ENCODE measurements around the gene TMEM169.
"Not testable (repeated sequence)": the region's sequence is repeated elsewhere in the genome, so short reads cannot be mapped to it uniquely, and the experiment has no call there.

The TMEM169 gene

GRCh38 chr2:216071111-216071851, 10.4 kb upstream of the TMEM169 start:
- DNase-seq (ENCODE audit: low read depth, low spot score) = no peak

DNA sequence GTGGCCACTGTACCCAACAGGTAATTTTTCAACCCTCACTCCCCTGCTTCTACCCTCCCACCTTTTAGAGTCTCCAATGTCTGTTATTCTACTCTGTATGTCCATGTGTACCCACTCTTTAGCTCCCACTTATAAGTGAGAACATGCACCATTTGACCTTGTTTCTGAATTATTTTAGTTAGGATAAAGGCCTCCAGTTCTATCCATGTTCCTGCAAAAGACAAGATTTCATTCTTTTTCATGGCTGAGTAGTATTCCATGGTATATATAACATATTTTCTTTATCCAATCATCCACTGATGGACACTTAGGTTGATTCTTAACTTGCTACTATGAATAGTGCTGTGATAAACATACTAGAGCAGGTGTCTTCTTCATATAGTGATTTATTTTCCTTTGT, 9.2 kb upstream of the TMEM169 start:
- DNase-seq (ENCODE audit: low read depth, low spot score) = no peak

DNA sequence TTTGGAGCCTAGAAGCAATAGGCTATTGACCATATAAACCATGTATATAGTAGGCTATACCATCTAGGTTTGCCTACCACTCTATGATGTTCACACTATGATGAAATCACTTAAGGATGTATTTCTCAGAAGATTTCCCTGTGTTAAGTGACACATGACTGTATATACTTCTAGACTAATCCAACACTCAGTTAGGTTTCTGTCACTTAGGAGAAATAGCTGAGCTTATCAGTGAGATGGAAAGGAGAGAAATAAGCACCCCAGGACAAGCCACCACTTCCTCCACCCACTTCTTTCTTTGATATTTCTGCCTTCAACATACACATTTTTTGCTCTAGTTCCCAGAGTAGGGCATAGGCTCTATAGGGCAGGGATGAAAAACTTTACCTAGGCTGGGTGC, 7.9 kb upstream of the TMEM169 start:
- DNase-seq (ENCODE audit: low read depth, low spot score) = no peak

DNA sequence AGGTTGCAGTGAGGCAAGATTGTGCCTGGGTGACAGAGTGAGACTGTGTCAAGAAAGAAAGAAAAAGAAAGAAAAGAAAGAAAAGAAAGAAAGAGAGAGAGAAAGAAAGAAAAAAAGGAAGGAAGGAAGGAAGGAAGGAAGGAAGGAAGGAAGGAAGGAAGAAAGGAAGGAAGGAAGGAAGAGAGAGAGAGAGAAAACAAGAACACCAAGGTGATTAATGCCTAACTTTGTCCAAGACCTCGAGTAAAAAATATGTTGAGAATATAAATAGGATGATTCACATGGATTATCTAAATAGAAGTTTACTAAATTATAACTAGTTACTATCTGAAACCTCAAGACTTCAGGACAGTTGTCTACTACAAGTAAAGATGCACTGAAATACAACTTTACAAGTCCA, 7.3 kb upstream of the TMEM169 start:
- DNase-seq (ENCODE audit: low read depth, low spot score) = no peak

- no peak for DNase-seq (ENCODE audit: low read depth, low spot score)
Observed at GRCh38 chr2:216074794-216075193, 6.9 kb upstream of the TMEM169 start.

DNA sequence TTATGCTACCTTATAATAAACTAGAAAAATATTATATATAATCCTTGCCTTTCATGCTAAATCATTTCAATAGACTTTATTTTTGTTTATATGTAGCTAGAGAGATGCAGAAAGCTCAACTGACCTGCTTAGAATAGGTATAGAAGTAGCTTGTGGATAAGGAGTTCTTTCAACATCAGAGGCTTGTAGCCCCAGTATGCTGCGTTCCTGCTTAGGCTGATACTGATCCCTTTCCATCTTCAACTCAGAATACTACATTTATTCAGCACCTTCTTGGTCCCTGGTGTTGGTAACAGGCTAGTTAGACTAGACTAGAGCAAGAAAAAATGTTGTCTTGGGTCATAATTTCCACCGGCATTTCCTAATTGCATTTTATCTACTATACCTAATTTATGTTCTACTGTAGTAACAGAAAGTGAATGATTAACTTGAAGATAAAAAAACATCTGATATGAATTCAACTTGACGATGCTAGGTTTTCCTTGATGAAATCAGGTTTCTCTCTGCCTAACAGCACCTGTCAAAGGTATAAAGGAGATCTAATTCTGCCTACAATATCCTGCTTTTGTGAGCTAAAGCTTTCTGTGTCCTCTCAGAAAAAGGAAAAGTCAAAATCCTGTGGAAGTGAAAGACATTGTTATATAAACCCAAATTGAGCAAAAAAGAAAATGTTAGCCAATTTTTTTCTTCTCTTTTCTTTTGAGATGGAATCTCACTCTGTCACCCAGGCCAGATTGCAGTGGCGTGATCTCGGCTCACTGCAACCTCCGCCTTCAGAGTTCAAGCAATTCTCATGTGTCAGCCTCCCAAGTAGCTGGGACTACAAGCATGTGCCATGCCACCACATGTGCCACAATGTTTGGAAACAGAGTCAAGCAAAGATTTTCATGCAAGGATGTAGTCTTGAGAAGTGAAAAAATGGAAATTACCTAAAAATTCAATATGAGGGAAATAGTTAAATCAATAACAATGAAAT, 5.9 kb upstream of the TMEM169 start:
- no peak for DNase-seq (ENCODE audit: low read depth, low spot score)

DNA sequence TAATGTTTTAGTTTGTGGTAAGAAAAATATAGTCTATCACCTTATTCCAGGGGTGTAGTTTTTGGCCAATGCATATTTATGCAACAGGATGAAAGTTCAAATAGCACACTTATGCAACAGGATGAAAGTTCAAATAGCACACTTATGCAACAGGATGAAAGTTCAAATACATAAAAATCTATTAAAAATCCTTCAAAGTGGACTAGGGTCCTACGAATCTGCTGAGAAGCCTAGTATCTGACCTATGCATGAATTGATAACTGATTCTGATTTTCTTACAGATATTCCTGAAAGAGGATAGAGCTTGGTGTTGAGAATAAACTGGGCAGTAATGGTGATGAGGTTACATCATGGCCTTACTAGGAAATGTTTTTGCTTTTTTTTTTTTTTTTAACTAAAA, 2.9 kb upstream of the TMEM169 start:
- DNase-seq (ENCODE audit: low read depth, low spot score) = no peak

DNA sequence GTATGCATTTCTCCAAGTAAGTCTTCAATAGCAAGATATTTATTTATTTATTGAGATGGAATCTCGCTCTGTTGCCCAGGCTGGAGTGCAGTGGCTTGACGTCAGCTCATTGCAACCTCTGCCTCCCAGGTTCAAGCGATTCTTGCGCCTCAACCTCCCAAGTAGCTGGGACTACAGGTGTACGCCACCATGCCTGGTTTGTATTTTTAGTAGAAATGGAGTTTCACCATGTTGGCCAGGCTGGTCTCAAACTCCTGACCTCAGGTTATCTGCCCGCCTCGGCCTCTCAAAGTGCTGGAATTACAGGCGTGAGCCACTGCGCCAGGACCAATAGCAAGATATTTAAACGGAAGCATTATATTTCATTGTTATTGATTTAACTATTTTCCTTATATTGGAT, 1.7 kb upstream of the TMEM169 start:
- not testable (repeated sequence) for DNase-seq (ENCODE audit: low read depth, low spot score)

- peak; percentile 3 for DNase-seq (ENCODE audit: low read depth, low spot score)
Observed at GRCh38 chr2:216081012-216081411, 707 bp upstream of the TMEM169 start.

- DNase-seq (ENCODE audit: low read depth, low spot score) = peak; percentile 28
Observed at GRCh38 chr2:216082117-216082711, 495 bp downstream of the TMEM169 start.

DNA sequence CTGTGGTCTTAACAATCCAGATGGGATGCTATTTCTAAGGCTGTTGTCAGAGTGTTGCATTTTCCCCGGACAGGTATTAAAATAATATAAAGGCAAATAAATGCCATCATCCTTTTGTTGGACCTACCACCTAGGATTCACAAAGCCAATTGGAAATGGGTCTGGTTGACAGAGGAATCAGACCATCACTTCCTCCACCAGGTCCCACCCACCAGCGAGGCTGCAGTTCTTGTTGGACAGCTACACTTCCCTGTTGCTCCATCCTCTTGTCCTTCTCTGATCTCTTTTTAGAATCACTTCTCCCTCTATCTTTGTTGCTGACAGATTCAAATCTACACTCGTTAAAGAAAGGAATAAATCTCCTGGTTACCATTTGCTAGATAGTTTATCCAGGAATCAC, 1.1 kb downstream of the TMEM169 start:
- peak; percentile 30 for DNase-seq (ENCODE audit: low read depth, low spot score)

DNA sequence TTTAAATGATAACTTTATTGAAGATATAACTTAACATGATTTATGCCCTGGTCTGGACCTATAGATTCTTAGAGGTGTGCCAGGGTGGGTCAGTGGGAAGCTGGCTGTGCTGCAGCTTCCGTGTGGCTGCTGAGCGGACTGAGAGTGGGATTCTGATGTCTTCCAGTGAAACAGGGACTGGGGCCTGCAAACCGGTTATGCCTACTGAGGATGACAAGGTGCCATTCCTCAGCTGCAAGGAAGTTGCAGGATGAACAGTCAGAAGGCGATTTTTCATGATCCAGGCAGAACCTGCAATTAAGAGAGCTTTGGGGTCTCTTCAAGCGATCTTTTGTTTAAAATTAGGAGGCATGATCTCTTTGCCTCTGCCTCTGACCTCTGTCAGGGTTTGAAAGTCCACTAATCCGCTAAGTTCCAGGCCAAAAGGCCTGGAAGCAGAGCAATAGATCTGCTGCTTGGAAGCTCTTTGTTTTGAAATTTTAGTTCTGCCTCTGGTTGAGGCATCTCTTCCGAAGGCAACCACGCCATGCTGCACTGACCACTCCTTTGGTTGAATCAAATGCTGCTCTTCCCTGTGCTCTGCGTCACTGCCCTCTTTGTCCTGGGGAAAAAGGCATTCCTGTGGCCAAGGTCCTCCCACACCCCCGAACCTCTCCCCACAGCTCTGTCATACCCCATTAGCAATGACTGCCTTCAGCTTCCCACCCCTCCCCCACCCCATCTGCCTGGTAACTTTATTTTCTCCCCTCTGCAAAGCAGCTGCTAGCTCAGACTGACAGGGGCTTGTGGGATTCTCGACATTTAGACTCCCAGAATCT, 2.0 kb downstream of the TMEM169 start:
- DNase-seq (ENCODE audit: low read depth, low spot score) = peak; percentile 95

- peak; percentile 11 for DNase-seq (ENCODE audit: low read depth, low spot score)
Observed at GRCh38 chr2:216084547-216084946, 2.8 kb downstream of the TMEM169 start.

GRCh38 chr2:216086207-216086893, 4.6 kb downstream of the TMEM169 start:
- no peak for DNase-seq (ENCODE audit: low read depth, low spot score)

- DNase-seq (ENCODE audit: low read depth, low spot score) = peak; percentile 50
Observed at GRCh38 chr2:216090369-216090786, 8.7 kb downstream of the TMEM169 start.

- no peak for DNase-seq (ENCODE audit: low read depth, low spot score)
Observed at GRCh38 chr2:216092646-216093045, 10.9 kb downstream of the TMEM169 start.

DNA sequence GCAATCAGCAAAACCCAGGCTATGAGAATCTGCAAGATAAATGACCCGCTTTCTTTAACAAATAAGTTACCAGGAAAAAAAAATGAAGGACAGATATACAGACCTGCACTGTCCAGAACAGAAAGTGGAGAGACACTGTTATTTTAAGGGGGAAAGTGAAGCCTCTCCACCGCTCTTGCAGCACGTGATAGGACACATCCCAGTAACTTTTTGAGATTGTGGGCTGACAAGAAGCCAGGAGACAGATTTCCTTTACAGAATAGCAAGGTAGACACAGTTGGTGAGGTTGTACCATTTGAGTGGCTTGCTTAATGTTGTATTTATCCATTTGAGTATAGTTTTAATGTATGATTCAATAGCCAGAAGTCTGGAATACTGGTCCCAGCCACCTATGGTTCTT, 13.0 kb downstream of the TMEM169 start:
- DNase-seq (ENCODE audit: low read depth, low spot score) = no peak

DNA sequence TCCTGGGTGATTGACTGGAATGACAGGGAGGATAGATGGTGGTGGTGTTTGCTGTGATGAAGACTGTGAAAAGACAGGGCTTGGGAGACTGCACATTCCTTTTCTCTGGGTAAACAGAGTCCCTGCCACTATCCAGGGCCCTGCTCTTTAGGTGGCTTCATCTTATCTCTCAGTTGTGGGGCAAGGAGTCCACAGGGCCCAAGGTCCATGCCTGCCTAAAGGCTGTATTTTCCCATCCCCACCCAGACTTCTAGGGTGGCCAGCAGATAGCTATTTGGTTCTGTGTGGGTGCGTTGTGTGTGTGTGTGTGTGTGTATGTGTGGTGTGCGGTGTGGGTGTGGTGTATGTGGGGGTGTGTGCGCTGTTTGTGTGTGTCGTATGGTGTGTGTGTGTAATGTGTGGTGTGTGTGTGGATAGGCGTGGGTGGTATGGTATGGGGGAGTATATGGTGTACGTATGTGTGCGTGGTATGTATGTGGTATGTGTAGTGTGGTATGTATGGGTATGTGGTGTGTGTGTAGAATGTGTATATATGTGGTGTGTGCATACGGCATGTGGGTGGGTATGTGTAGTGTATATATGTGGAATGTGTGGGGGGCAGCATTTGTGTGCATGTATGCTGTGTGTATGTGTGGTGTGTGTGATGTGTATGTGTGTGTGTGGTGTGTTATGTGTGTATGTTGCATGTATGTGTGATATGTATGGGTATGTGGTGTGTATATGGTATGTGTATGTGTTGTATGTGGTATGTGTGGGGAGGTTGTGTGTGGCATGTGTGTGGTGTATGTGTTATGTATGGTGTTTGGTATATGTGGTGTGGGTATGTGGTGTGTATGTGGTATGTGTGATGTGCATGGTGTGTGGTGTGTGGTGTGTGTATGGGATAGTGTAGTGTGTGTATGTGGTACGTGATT, 17.0 kb downstream of the TMEM169 start:
- no peak for DNase-seq (ENCODE audit: low read depth, low spot score)

- DNase-seq (ENCODE audit: low read depth, low spot score) = no peak
Observed at GRCh38 chr2:216101109-216101508, 19.4 kb downstream of the TMEM169 start.

DNA sequence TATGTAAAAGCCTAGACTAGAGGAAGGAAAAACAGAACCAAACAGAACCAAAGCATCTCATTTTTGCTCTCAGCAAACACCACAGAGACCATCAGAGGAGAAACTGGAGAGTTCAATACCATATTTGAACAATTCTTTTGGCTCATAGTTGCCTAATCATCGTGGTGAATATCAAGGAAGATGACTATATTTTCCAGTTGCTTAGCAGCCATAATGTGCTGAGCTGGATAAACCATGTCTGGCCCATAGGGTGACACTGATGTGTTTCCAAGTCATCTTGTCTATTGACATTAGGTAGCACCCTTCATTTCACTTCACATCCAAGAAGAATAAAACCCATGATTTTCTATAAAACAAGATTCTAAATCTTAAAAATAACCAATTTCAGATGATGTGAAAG, 21.5 kb downstream of the TMEM169 start:
- no peak for DNase-seq (ENCODE audit: low read depth, low spot score)

Data from astrocyte of the hippocampus (primary cell).